ENCODE data around the gene P2RY13.

The P2RY13 gene

DNA sequence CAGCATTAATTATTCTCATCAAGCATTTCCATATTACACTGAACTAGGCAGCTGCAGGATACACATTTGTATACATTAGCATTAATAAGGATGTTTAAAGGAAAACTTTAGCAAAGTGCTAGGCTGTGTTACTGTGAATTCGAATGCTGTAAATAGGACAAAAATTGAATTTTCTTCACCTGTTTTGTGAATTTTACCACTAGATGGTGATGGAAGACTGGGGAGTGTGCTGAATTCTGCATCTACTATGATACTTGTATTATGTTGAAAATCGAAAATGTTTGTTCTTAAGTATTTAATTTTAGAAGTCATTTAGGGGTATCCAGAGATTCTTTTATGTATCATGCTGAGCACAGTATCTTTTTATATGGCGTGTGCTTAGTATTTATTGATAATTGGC is 38.7 kb downstream of the P2RY13 start:
- no peaks in the 10 kb centered on the region for H4K20me1 ChIP-seq (ENCODE audit: insufficient read depth)
- no peak overlapping the region for H3K4me2 ChIP-seq
- no peak overlapping the region for H3K9ac ChIP-seq
- TF ChIP-seq, protein P1, sequence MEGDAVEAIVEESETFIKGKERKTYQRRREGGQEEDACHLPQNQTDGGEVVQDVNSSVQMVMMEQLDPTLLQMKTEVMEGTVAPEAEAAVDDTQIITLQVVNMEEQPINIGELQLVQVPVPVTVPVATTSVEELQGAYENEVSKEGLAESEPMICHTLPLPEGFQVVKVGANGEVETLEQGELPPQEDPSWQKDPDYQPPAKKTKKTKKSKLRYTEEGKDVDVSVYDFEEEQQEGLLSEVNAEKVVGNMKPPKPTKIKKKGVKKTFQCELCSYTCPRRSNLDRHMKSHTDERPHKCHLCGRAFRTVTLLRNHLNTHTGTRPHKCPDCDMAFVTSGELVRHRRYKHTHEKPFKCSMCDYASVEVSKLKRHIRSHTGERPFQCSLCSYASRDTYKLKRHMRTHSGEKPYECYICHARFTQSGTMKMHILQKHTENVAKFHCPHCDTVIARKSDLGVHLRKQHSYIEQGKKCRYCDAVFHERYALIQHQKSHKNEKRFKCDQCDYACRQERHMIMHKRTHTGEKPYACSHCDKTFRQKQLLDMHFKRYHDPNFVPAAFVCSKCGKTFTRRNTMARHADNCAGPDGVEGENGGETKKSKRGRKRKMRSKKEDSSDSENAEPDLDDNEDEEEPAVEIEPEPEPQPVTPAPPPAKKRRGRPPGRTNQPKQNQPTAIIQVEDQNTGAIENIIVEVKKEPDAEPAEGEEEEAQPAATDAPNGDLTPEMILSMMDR (conservative IDR thresholded peaks at IDR 0.05; ENCODE audit: low read depth, low read length), result peak; percentile 43
- H3K27me3 ChIP-seq (ENCODE audit: insufficient read depth, low read depth), result no peaks in the 10 kb centered on the region
- H3K36me3 ChIP-seq (ENCODE audit: insufficient read depth), result no peaks in the 10 kb centered on the region
- H2AFZ ChIP-seq (ENCODE audit: low read depth), result no peak overlapping the region
- H3K4me3 ChIP-seq (IDR thresholded peaks at IDR 0.05; ENCODE audit: insufficient read depth, low read depth, low read length), result no peak overlapping the region
- H3K79me2 ChIP-seq (ENCODE audit: insufficient read depth, low read depth), result no peaks in the 10 kb centered on the region
- H3K27ac ChIP-seq, result no peak overlapping the region
- H3K4me1 ChIP-seq (ENCODE audit: low read depth, poor library complexity, severe bottlenecking), result peaks cover 13% of the 10 kb centered on the region

DNA sequence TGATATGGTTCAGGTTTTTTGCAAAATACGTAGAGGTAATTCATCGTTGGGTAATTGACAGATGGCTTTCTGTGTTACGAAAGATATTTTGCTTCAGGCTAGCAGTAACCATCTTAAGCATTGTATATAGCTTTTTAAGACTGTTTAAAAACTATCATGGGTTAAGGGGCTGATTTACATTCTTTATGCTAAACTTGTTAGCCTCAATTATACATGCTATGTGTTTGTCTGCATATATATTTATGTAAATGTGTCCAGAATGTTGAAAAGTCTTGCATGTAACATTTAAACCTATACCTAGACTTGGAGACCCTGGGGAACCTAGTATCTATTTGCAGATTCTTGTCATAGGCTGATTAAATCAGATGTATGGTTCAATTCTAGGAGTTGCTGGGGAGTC is 39.9 kb downstream of the P2RY13 start:
- H3K9ac ChIP-seq, result no peak overlapping the region
- TF ChIP-seq, protein P1 (conservative IDR thresholded peaks at IDR 0.05; ENCODE audit: low read depth, low read length), result no peak
- no peak overlapping the region for H2AFZ ChIP-seq (ENCODE audit: low read depth)
- no peaks in the 10 kb centered on the region for H3K79me2 ChIP-seq (ENCODE audit: insufficient read depth, low read depth)
- no peaks in the 10 kb centered on the region for H3K27me3 ChIP-seq (ENCODE audit: insufficient read depth, low read depth)
- no peak overlapping the region for H3K4me3 ChIP-seq (IDR thresholded peaks at IDR 0.05; ENCODE audit: insufficient read depth, low read depth, low read length)
- H3K27ac ChIP-seq, result no peak overlapping the region
- H3K4me1 ChIP-seq (ENCODE audit: low read depth, poor library complexity, severe bottlenecking), result peaks cover 22% of the 10 kb centered on the region
- H3K36me3 ChIP-seq (ENCODE audit: insufficient read depth), result no peaks in the 10 kb centered on the region
- H4K20me1 ChIP-seq (ENCODE audit: insufficient read depth), result no peaks in the 10 kb centered on the region
- H3K4me2 ChIP-seq, result no peak overlapping the region

DNA sequence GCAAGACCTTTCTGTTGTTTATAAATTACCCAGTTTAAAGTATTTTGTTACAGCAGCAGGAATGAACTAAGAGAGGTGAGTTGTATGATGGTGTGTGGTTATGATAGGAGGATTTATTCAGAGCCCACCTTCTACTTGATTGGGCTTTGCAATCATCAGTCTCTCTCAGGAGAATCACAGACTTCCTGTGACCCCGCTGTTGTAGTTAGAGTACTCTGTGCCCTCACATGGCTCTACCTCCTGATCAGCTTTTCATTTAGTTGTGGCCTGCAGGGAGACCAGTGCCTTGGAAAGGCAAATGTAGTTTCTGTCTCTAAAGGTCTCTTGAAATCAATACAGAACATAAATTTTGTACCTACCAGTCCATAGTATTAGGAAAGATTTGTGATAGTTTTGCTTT is 43.4 kb downstream of the P2RY13 start:
- TF ChIP-seq, protein P1 (conservative IDR thresholded peaks at IDR 0.05; ENCODE audit: low read depth, low read length), result no peak
- Histone ChIP-seq H3K4me1 (ENCODE audit: low read depth, poor library complexity, severe bottlenecking) (peaks cover 37% of the 10 kb centered on the region), H3K4me2 (no peak overlapping the region), H2AFZ (ENCODE audit: low read depth) (no peak overlapping the region), H3K4me3 (IDR thresholded peaks at IDR 0.05; ENCODE audit: insufficient read depth, low read depth, low read length) (no peak overlapping the region), H3K36me3 (ENCODE audit: insufficient read depth) (no peaks in the 10 kb centered on the region), H4K20me1 (ENCODE audit: insufficient read depth) (no peaks in the 10 kb centered on the region), H3K27me3 (ENCODE audit: insufficient read depth, low read depth) (no peaks in the 10 kb centered on the region), H3K27ac (no peak overlapping the region), H3K9ac (no peak overlapping the region), H3K79me2 (ENCODE audit: insufficient read depth, low read depth) (no peaks in the 10 kb centered on the region)

DNA sequence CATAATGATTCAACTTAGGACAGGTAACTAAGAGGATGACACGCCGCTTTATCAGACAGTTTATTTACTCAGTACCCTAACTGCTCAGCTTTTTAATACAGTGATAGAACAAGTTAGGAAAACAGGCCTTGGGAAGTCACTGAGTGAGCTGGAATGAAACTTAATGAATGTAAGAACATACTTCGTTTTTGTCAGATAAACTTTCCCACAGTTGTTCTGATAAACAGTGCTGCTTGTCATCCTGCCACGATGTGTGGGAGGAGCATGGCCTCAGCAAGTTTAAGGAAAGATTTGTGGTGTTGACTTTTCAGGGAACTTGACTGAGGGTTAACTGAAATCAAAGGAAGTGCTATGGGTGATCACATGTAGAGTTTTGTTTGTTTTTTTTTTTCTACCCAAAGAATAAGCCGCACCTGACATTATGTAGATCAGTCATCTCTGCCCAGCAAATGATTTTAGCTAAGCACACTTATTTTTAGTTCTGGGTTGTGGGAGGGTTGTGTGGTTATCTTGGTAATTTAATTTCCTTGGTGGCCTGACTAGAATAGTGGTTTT is 45.4 kb downstream of the P2RY13 start:
- Histone ChIP-seq H3K36me3 (ENCODE audit: insufficient read depth) (no peaks in the 10 kb centered on the region), H3K4me1 (ENCODE audit: low read depth, poor library complexity, severe bottlenecking) (peaks cover 37% of the 10 kb centered on the region), H3K4me2 (peak overlapping the region; percentile 52), H2AFZ (ENCODE audit: low read depth) (no peak overlapping the region), H3K27ac (peak overlapping the region; percentile 14; the same call in 1 of the 2 replicates), H3K79me2 (ENCODE audit: insufficient read depth, low read depth) (no peaks in the 10 kb centered on the region), H3K4me3 (IDR thresholded peaks at IDR 0.05; ENCODE audit: insufficient read depth, low read depth, low read length) (no peak overlapping the region), H3K27me3 (ENCODE audit: insufficient read depth, low read depth) (no peaks in the 10 kb centered on the region), H3K9ac (no peak overlapping the region), H4K20me1 (ENCODE audit: insufficient read depth) (no peaks in the 10 kb centered on the region)
- TF ChIP-seq, protein P1 (conservative IDR thresholded peaks at IDR 0.05; ENCODE audit: low read depth, low read length), result no peak

Measured in KMS-11 (cell line).